Ammon's horn (tissue), 1 donor: ENCODE data around the gene PCDHB16.

Experiments used
- DNase-seq: peaks from one replicate; pipeline ENCODE4 v3.0.0-alpha.2; 2016; ENCODE audit warnings: low spot score

The PCDHB16 gene

DNA sequence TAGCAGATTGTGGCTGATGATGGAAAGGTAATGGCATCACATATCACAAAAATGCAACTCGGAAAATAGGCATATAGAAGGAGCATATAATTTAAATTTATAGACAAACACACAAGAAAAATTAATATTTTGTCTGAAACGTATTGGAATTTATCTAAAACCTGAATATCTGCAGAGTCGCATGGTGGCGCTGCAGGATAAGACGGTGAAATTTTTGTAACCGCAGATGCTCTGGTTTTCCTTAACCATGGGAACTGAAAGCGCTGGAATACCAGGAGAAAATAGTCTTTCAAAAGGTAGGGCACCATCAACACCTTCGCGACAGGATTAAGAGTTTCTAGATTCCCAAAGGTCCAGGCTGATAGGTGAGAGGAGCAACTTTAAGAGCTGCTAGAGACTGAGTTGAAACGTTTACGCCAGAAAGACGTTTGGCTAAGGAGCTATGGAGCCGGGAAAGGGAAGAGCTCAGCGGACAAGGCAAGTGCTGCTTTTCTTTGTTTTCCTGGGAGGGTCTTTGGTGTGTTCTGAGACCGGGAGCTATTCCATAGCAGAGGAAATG is 52.0 kb downstream of the PCDHB16 start:
- no peak for DNase-seq
